CD4-positive, alpha-beta T cell treated with Interleukin-1 beta for 1 hour (primary cell): ENCODE measurements around the gene TDRD9.
"Not testable (repeated sequence)": the region's sequence is repeated elsewhere in the genome, so short reads cannot be mapped to it uniquely, and the experiment has no call there.

ENCODE experiments used
- DNase-seq, 2 donors: peaks; one replicate each; pipeline ENCODE4 v3.0.0-alpha.2; 2020 to 2022

Gene TDRD9

DNA sequence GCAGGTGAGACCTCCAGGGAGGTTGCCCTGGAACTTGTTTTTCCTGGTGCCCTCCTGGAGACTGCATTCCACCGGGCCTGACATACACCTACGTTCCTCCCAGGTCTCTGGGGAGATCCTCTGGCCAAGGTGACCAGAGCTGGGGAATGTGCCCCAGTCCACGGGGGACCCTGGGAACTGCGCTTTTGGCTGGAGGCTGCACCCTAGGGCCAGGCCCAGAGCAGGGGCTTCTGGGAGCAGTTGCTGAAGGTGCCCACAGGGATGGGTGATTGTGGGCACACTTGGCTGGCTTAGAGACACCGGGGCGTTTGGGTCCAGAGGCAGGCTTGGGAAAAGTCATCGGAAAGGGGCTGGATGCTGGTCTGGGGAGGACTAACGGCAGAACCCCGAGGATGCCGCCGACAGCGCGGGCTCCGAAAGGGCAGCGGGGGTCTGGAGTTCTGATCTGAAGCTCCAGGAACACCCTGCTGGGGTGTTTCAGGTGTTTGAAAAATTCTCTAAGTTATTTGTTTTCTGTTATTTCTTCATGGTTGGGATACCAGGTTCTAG lies 36.5 kb upstream of the TDRD9 start:
- DNase-seq = no peak

DNA sequence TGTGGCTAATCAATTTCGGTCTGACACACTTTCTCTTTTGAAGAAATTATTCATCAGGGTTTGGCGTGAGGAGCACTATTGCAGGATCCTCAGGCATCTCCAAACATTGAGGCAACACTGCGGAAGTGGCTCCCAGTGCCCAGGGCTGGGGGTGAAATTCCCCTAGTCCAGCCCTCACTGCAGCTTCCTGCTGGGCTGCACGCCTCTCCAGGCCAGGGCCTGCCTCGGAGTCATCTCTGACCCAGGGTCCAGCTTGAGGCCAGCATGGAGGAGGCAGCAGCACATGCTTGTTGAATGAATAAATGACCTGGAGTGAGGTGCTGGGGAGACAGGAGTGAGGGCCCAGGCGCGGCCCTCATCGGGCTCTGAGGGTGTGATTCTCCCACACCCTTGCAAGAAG lies 36.0 kb upstream of the TDRD9 start:
- no peak for DNase-seq

DNA sequence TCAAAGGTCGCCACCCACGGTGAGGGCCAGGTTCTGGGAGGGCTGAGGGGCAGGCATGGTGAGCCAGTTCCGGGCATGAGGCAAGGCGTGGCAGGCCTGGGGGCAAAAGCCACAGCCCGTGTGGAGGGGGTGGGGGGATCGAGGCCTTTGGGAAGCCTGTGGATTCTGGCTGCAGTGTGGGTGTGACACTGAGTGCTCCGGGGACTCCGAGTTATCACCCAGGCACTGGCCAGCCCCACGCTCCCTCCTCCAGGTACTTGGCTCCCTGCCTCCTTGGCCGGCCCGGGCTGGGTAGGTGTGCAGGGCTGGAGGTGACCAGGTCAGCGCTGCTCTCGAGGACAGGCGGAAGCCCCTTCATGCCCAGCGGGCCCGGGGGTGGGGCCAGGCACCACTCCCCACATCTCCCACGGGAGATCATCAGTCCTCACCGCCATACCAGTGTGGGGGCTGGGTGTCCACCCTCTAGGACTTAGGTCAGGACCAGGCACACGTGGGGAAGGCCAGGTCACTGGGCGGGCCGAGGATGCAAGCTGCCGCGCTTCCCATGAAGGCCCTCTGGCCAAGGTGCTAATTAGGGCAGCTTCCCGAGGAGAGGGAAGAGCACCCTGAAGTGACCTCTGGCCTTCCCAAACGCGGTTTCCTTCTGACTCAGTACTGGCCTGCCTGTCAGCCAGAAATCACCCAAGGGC lies 34.1 kb upstream of the TDRD9 start:
- no peak for DNase-seq

DNA sequence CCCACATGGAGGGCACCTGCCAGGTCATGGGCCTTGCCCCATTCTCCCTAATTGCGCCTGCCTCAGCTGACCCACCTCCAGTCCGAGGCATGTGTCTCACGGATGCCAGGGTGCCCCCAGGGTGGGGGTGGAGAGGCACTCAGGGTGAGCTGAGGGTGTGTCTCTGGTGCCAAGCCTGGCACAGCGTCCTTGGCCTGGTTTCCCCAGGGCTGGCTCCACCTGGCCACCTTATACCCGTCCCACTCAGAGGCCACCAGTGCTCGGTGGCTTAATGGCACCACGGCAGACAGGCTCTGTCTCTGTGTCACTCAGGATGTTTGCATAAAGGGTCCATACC lies 33.6 kb upstream of the TDRD9 start:
- DNase-seq = no peak

DNA sequence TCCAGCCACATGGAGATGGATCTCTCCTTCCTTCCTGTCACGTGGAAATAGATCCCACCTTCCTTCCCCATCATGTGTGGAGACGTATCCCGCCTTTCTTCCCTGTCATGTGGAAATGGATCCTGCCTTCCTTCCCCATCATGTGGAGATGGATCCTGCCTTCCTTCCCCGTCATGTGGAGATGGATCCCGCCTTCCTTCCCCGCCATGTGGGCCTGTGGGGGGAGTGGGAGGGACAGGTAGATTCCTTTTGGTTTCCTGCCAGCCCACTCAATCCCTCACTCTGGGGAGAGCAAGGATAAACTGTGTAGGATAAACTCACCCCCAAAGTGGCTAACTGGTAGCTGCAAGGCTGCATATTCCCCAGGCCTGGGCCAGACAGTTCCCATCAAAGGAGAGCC lies 31.7 kb upstream of the TDRD9 start:
- no peak for DNase-seq

DNA sequence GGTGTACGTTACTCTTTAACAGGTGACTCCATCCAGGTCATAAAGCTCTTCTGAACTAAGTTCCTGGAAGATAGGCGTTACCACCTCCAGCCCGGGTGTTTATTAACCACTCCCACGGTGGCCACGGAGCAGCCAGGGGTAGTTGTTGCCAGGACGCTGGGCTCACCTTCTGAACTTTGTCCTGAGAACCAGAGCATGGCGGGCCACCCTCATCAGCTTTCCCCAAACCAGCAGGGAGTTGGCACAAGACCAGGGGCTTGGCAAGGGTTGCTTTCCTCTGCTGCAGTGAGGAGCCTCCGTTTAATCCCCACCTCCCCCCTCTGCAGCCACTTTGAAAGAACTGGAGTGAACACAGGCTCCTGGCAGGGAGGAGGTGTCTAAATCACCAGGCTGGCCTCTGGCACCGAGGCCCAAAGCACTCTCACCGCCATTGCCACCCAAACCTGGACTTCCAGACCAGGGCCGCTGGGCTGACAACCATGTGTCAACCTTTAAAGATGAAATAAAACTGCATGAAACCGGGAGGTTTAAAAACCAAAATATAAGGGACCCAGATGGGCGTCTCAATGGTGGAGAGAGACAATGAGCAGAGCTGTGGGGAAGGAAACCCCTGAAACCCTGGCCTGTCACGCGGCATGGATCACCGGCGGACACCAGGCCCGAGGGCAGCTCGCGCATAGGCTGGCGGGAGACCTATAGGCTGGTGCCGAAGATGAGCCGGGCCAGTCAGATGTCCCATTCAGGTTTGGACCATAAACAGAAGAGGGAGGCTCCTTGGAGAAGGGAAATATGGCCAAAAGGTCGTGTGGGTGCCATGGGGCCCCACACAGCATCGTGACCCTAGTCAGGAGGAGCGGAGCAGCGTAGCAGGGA lies 30.9 kb upstream of the TDRD9 start:
- no peak for DNase-seq

DNA sequence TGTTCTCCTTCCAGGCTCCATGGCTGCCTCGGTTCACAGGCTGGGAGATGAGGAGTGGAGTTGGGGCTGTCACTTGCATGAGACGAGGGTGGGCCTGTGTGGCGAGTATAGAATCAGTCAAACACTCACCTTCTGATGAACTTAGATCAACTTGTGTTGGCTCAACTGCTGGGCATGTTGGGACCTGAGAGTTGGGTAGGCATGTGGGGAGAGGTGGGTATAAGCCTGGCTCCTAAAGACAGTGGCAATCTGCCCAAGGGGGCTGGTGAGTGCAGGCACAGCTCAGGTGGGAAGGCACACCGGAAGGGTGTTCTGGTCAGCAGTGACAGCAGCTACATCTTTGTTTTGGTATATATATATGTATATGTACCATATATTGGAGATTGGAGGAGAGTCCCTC lies 30.1 kb upstream of the TDRD9 start:
- no peak for DNase-seq

DNA sequence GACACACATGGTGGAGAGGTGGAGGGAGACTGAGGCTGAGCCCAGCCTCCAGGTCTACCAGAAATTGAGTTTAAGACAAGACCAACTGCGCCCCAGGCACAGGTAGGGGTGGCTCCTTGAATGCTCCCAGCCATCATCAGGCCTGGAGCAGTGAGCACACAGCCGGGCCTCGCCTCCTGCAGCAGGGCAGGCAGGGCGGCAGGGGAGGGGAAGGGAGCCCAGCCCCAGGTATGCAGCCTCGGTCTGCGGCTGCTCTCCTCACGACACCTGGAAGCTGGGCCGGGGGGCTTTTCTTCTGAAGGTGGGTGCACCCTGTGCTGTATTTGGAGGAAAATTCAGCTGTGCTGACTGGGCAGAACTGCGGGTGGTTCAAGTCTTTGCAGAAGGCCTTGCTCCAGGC lies 29.5 kb upstream of the TDRD9 start:
- DNase-seq = no peak

DNA sequence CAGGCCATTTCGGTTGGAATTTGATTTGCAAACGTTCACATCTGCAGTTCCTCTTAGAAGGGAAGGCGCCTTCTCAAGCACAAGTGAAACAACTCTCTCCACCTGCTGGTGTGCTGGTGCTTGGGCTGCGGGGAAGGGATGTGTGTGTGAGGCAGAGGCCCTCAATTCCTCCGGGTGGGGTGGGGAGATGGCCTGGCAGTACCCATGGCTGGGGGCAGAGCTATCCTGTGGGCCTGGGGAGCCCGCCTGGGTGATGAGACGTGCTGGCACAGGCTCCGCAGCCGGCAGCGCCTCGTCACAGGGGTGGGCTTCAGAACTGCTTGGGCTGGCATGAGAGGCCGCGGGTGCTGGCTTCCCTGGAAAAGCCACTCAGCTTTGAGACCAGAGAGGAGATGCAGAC lies 28.9 kb upstream of the TDRD9 start:
- no peak for DNase-seq

DNA sequence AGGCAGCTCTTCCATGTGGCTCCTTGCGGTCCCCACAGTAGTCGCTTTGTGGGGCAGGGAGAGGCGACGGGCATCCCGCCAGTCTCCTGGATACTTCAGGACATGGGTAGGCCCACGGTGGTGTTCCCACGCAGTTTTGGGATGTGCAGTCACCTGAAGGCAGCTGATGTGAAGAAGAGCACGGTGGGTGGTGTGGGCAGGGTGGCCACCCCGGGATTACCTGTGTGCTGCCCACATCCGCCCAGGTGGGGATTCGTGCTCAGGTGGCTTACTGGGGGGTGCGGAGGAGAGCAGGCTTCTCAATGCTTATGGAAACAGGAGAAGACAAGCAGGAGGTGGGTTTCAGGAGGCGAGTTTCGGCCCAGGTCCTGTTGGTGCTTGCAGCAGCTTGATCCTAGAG lies 28.4 kb upstream of the TDRD9 start:
- DNase-seq = no peak

DNA sequence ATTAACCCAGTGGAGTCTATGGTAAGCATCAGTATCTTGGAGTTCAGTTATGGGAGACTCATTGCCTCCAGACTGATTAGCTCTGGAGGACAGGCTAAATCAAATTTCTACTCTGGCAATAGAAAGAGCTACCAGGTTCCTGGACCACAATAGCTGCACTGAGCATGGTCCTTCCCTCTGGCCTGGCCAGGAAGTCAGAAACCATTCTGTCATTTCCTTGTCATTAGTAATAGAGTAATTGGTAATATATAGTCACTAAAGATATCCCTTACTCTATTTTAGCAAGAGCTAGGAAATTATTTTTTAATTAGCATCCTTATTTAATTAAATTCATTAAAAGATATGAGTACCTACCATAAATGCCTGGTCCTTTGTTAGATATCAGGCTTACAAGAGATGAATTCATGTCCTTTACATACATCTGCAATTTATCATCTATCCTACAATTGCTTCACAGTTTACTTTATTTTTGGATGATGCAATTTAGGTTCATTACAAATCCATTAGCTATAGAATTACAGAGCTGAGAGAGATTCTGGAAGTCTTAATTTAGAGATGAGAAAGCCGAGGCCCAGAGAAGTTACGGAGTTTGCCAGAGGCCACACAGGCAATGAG lies 23.7 kb upstream of the TDRD9 start:
- DNase-seq = no peak

DNA sequence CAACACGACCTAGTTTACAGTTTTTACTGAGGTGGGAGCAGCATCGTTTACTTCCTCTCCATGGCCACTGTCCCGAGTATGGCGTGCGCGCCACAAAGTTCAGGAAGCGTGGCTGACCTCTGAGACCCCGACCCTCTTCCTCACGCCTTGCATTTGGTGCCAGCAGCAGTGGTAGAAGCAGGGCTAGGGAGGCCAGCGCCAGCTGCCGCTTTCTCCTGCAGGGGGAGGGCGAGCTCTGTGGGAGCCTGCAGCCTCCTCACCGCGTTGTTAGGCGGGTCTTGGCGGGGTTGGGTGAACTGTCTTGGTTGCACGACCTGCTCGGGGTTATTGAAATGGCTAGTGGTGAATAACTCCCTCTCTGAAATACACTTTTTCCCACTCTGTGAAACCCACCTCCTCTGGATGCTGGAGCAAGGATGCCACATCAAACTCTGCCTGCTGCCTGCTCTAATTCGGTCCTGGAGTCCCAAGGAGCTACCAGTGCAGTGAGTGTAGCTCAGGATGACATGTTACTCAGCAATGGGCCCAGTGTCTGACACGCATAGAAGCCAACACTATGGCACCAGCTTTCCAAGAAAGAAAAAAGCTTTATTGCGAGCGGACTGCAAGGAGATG lies 22.3 kb upstream of the TDRD9 start:
- DNase-seq = peak in 1 of 2 donors; percentile 7

DNA sequence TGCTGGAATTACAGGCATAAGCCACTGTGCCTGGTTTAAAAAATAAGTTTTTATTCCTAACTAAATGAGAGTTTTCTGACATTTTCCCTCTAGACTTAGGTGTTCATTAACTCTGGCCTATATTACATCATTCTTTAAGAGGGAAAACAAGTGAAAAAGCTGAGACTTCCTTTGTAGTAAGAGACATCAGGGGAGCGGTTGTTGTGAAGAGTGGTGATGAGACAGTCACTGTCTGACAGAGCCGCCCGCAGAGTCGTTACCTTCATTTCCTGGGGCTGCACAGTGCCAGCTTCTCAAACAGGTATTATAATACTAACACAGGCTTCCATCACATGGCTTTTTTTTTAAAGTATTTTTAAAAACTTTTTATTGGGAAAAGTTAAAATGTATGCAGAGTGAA lies 19.7 kb upstream of the TDRD9 start:
- DNase-seq = peak; percentile 26 to 43

DNA sequence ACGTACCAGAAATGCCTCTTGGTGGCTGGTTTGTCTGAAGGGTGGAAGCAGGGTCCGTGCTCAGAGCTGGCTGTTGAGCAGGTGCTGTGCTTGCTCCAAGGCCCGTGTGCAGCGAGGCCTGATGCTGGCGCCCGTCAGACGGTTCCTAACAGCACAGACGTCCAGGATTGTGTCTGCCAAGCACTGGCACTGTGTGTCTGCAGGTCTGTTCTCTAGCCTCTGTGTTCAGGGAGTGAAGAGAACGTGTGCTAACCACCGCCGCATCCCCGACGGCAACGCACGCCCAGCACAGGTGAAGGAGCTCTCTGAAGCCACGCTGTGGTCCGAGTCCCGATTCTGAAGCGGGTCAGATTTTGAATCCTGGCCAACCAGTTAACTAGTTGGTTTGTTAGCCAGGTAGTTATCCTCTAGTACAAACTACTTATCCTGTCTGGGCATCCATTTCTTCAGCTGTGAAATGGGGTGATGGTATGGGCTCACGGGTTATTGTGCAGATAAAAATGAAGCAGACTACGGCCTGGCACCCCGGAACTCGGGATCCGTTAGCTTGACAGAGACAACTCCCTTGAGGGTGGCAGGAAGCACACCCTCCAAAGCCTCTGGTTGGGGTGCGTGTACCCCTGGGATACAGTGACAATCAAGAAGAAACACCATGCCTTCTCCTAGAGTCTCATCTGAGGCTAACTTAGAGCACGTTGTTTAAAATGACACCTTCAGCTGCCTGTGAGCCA lies 18.6 kb upstream of the TDRD9 start:
- DNase-seq = no peak

DNA sequence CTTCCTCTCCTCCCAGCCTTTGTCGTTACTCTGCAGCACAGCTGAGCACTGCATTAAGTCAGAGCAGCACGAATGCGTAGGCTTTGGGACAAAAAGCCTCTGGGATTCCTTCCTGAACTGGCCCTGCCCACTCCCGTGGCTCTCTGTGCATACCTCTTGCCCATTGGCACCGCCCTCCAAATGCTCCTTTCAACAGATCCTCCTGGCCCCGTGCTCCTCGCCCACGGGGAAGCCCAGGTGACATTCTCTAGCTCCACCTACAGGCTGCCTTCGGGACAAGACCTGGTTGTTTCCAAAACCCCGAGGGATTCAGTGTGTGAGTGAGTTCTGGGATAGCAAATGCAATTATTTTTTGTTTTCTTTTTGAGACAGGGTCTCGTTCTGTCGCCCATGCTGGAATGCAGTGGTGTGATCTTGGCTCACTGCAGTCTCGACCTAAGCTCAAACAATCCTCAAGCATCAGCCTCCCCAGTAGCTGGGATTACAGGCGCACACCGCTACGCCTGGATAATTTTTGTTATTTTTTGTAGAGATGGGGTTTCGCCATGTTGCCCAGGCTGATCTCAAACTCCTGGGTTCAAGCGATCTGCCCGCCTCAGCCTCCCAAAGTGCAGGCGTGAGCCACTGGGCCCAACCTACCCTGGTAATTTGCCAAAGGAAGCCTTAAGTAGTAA lies 17.9 kb upstream of the TDRD9 start:
- peak; percentile 69 to 76 for DNase-seq

DNA sequence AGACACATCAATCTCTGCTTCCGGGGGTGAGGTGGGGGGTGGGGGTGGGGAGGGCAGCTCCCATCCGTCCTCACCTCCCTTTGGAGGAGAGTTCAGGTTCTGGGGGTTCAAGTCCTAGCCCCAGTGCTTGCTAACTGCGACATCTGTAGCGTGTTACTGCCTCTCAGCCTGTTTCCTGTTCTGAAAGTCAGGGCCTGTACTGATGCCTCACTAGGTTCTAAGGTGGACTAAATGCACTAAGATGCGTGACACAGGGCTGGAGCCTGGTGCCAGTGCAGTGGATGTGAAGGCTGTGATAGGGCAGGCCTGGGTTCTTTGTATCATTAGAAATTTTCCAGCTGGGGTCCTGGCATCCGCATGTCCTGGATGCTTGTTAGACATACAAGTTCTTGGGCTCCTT lies 17.3 kb upstream of the TDRD9 start:
- DNase-seq = no peak

DNA sequence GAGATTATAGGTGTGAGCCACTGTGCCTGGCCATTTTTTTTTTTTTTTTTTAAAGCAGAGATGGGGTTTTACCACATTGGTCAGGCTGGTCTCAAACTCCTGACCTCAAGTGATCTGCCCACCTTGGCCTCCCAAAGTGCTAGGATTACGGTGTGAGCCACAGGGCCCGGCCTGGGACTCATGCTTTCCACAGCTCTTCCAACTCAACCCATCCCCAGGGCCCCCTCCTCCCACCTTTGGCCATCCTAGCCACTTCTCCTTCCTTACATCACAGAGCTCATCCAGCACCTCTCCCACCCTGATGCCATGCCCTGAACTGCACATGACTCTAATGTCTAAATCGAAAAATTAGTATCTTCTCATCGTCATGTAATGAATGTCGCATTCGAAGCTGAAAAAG lies 12.6 kb upstream of the TDRD9 start:
- no peak for DNase-seq

DNA sequence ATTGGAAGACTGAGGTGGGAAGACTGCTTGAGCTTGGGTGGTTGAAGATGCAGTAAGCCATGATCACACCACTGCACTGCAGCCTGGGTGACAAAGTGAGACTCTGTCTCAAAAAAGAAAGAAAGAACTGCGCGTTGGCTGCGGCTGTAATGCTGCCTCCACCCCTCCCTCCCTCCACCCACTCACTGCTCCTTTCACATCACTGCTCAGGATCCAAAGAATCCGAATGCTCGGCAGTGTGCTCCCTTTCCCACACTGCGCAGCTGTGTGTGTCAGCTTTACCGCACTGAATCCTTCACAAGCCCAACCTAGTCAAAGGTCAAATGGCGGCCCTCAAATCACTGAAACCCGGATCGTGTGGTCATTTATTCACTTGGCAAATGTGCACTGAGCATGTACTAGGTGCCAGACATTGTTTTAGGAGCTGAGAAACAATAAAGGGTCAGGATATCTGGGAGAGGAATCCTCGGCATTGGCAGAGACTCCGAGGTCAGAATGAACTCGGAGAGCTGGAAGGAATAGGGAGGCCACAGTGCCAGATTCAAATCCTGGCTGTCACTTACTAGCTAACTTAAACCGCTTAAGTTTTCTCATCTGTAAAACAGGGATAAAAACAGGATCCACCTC lies 11.5 kb upstream of the TDRD9 start:
- DNase-seq = no peak

DNA sequence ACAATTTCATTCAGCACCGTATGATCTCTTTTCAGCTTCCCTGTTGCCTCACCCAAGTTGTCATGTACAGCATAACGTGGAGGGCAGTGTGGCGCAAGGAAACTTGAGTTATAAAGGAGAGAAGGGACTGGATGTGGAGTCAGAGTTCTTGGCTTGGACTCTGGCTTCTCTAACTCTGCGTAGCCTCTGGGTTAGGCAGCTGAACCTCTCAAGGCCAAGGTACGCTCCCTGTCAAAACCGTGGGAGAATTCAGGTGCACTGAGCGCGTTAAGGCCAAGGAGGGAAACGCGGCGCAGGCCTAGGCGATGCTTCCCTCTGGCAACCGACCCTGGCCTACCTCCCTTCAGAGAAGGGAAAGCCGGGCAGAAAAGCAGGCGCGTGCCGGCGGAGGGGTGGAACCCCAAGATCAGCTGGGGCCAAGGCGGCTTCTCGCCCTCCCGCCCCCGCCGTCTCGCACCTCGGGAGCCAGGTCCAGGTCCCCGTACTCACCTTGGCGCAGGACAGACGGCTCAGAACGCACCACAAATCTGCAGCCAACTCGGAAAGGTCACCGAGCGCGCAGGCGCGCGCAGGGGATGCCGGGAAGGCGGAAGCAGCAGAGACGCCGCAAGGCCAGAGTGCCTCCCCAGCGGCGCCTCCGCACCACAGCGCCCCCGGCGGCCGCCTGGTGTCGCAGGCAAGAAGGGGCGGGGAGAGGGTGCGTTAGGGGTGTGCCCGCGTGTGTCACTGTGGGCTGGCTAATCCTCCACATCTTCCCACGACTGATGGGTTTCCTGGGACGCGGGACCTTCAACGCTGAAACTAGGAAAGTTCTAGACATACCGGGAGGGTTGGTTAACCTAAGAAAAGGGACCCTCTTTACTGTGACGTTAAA lies 7.0 kb upstream of the TDRD9 start:
- peak; percentile 94 to 95 for DNase-seq

DNA sequence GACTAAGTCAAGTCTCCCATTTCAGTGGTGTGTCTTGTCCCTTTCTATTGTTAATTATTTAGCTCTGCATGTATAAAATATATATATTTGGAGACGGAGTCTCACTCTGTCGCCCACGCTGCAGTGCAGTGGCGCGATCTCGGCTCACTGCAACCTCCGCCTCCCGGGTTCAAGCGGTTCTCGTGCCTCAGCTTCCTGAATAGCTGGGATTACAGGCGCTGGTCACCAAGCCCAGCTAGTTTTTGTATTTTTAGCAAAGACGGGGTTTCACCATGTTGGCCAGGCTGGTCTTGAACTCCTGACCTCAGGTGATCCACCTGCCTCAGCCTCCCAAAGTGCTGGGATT lies 6.4 kb upstream of the TDRD9 start:
- DNase-seq = not testable (repeated sequence)

DNA sequence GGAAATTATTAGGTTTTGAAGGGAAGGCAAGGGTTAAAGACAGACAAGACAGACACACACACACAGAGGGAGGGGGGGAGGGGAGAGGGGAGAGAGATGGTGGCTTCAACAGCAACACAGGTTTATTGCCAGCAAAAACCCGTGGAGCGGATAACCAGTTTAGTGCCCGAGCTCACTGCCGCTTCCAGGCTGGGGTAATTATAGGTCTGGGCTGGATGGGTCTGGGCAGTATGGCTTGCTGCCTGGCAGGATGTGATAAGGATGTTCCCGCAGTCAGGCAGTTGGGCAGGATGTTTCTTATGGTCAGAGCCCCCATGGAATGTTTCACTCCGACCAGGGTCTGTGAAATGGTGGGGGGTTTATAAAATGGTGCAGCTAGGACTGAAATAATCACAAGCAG lies 4.4 kb upstream of the TDRD9 start:
- no peak for DNase-seq
